SK-N-SH (cell line): ENCODE measurements around the gene CYLC2. TPM values are rescaled to one million over a fixed set of nuclear protein-coding genes. Genes with fewer than 3 reads are reported as not detected.

Source experiments
- CTCF ChIA-PET: fragments of 300-600, 350-600 bp; formaldehyde crosslinking; extraction: SDS; loops from one replicate; lab custom pipeline; 2021; lab: Yijun Ruan, JAX
- POLR2A ChIA-PET: fragments of 350-600 bp; sonication (Branson Sonifier 250); formaldehyde crosslinking; extraction: SDS; loops from one replicate; lab custom pipeline; 2020; ENCODE audit warnings: antibody characterized with exemption, inconsistent platforms; lab: Yijun Ruan, JAX
- DNase-seq: peaks from one replicate; pipeline ENCODE4 v3.0.0; 2012
- H2AFZ ChIP-seq: fragments of 200-600 bp; sonication (generic); 2 replicates; pipeline ENCODE4 v1.8.1; 2016; ENCODE audit warnings: antibody characterized with exemption, mild to moderate bottlenecking, low read depth
- H3F3A ChIP-seq: fragments of 200-600 bp; sonication (generic); replicated peaks from 2 replicates; pipeline ENCODE3; 2016; ENCODE audit warnings: antibody characterized with exemption, mild to moderate bottlenecking; ENCODE audit not compliant: insufficient read depth
- H3K27ac ChIP-seq, 2 experiments: fragments of 200-500 bp in 1 of 2; fragments of 200-600 bp in 1 of 2; sonication (Bioruptor generic) in 1 of 2; sonication (generic), shearing (Covaris generic) in 1 of 2; 2 replicates each; pipeline versions ENCODE4 v1.5.1 to v1.6.1; 2014 to 2016; ENCODE audit warnings: low read depth in 2 of 2, inconsistent platforms in 1 of 2, low read length in 1 of 2, mild to moderate bottlenecking in 1 of 2, mixed read lengths in 1 of 2
- H3K27me3 ChIP-seq: fragments of 200-600 bp; sonication (generic), shearing (Covaris generic); 2 replicates; pipeline ENCODE4 v1.6.1; 2016; ENCODE audit warnings: mixed run types; ENCODE audit not compliant: insufficient read depth
- H3K36me3 ChIP-seq, 2 experiments: fragments of 200-500 bp in 1 of 2; fragments of 200-600 bp in 1 of 2; sonication (Bioruptor generic) in 1 of 2; sonication (generic) in 1 of 2; replicated peaks in 1 of 2; 2 replicates each; pipeline versions ENCODE3 to v1.5.1; 2014 to 2016; ENCODE audit warnings: low read length in 1 of 2, mild to moderate bottlenecking in 1 of 2; ENCODE audit not compliant: insufficient read depth in 2 of 2, control insufficient read depth in 1 of 2
- H3K4me1 ChIP-seq, 2 experiments: fragments of 200-500 bp in 1 of 2; fragments of 200-600 bp in 1 of 2; sonication (Bioruptor generic) in 1 of 2; sonication (generic), shearing (Covaris generic) in 1 of 2; 2 replicates each; pipeline versions ENCODE4 v1.5.1 to v1.6.1; 2014 to 2016; ENCODE audit warnings: low read depth in 1 of 2, low read length in 1 of 2, mixed run types in 1 of 2; ENCODE audit not compliant: insufficient read depth in 2 of 2, control insufficient read depth in 1 of 2
- H3K4me2 ChIP-seq: fragments of 200-600 bp; sonication (generic), shearing (Covaris generic); 2 replicates; pipeline ENCODE4 v1.6.1; 2017; ENCODE audit warnings: mixed run types
- H3K4me3 ChIP-seq, 2 experiments: fragments of 200-500 bp in 1 of 2; fragments of 200-600 bp in 1 of 2; sonication (Bioruptor generic) in 1 of 2; sonication (generic), shearing (Covaris generic) in 1 of 2; 2 replicates each; pipeline versions ENCODE4 v1.5.1 to v1.8.1; 2014 to 2016; ENCODE audit warnings: low read depth in 2 of 2, inconsistent platforms in 1 of 2, low read length in 1 of 2, mild to moderate bottlenecking in 1 of 2, mixed read lengths in 1 of 2, moderate library complexity in 1 of 2
- H3K79me2 ChIP-seq: fragments of 200-600 bp; sonication (generic); 2 replicates; pipeline ENCODE4 v1.8.1; 2017; ENCODE audit warnings: mild to moderate bottlenecking; ENCODE audit not compliant: insufficient read depth
- H3K9ac ChIP-seq: fragments of 200-600 bp; sonication (generic); 2 replicates; pipeline ENCODE4 v1.6.1; 2017; ENCODE audit warnings: mixed run types
- H3K9me2 ChIP-seq: fragments of 200-600 bp; sonication (generic); 2 replicates; pipeline ENCODE4 v1.6.1; 2017; ENCODE audit warnings: mixed run types
- H3K9me3 ChIP-seq: fragments of 200-600 bp; sonication (generic); 2 replicates; pipeline ENCODE4 v1.6.1; 2017; ENCODE audit warnings: mixed run types, mild to moderate bottlenecking, moderate library complexity
- H4K20me1 ChIP-seq: fragments of 200-600 bp; sonication (generic); 2 replicates; pipeline ENCODE4 v1.6.1; 2017; ENCODE audit warnings: mild to moderate bottlenecking, mixed run types; ENCODE audit not compliant: insufficient read depth
- CHD2 ChIP-seq: fragments of 150-350 bp; IDR thresholded peaks from 2 replicates; pipeline ENCODE4 v1.6.1; 2018; ENCODE audit warnings: low read length; ENCODE audit not compliant: partially characterized antibody
- CTCF ChIP-seq: fragments of 200-600 bp; sonication (generic); IDR thresholded peaks from 2 replicates; pipeline ENCODE4 v1.6.1; 2017; ENCODE audit warnings: antibody characterized with exemption, mild to moderate bottlenecking, moderate library complexity
- EP300 ChIP-seq, 2 experiments: IDR thresholded peaks; 2 replicates each; pipeline versions ENCODE4 v1.4.0 to v1.6.1; 2012; ENCODE audit warnings: borderline replicate concordance in 1 of 2, low read depth in 1 of 2, low read length in 1 of 2
- EZH2phosphoT487 ChIP-seq: fragments of 200-600 bp; sonication (generic); IDR thresholded peaks from 2 replicates; pipeline ENCODE4 v1.6.1; 2017; ENCODE audit warnings: low read depth, mixed run types, mild to moderate bottlenecking, antibody characterized with exemption, moderate library complexity, borderline replicate concordance
- FOXM1 ChIP-seq: IDR thresholded peaks from 2 replicates; pipeline ENCODE4 v1.4.0; 2012; ENCODE audit warnings: low read depth, mild to moderate bottlenecking
- GABPA ChIP-seq: IDR thresholded peaks from 2 replicates; pipeline ENCODE4 v1.4.0; 2012; ENCODE audit warnings: low read depth, mild to moderate bottlenecking
- MXI1 ChIP-seq: IDR thresholded peaks from 2 replicates; pipeline ENCODE4 v1.6.1; 2012; ENCODE audit warnings: mild to moderate bottlenecking, low read depth, low read length, improper control_type of control experiment
- NFIC ChIP-seq: IDR thresholded peaks from 2 replicates; pipeline ENCODE4 v1.4.0; 2012; ENCODE audit warnings: borderline replicate concordance
- PBX3 ChIP-seq: IDR thresholded peaks from 2 replicates; pipeline ENCODE4; 2012
- RAD21 ChIP-seq: IDR thresholded peaks from 2 replicates; pipeline ENCODE4 v1.6.1; 2012; ENCODE audit warnings: mild to moderate bottlenecking, low read length
- REST ChIP-seq: IDR thresholded peaks from 2 replicates; pipeline ENCODE4 v1.6.1; 2012; ENCODE audit warnings: mild to moderate bottlenecking, low read depth, low read length, moderate library complexity
- RFX5 ChIP-seq: IDR thresholded peaks from 2 replicates; pipeline ENCODE4 v1.6.1; 2012; ENCODE audit warnings: mild to moderate bottlenecking, improper control_type of control experiment, low read length
- RXRA ChIP-seq: IDR thresholded peaks from 2 replicates; pipeline ENCODE4 v1.4.0; 2012; ENCODE audit warnings: low read depth, mild to moderate bottlenecking, borderline replicate concordance
- SIN3A ChIP-seq: IDR thresholded peaks from 2 replicates; pipeline ENCODE4 v1.6.1; 2012; ENCODE audit warnings: low read depth, mild to moderate bottlenecking, low read length, moderate library complexity, borderline replicate concordance
- SMC3 ChIP-seq: IDR thresholded peaks from 2 replicates; pipeline ENCODE4 v1.6.1; 2012; ENCODE audit warnings: low read depth, low read length, improper control_type of control experiment
- TAF1 ChIP-seq: IDR thresholded peaks from 2 replicates; pipeline ENCODE4 v1.6.1; 2012; ENCODE audit warnings: low read depth, mild to moderate bottlenecking, low read length, moderate library complexity, borderline replicate concordance
- TEAD4 ChIP-seq: IDR thresholded peaks from 2 replicates; pipeline ENCODE4 v1.4.0; 2012; ENCODE audit warnings: mild to moderate bottlenecking, borderline replicate concordance; ENCODE audit not compliant: insufficient read depth
- USF1 ChIP-seq: IDR thresholded peaks from 2 replicates; pipeline ENCODE4 v1.4.0; 2012; ENCODE audit warnings: low read depth, borderline replicate concordance
- WGBS: methylation state at CpG from one replicate; pipeline ENCODE4 v1.1.6; 2017; ENCODE audit warnings: low lambda C conversion rate; 5-methylcytosine and 5-hydroxymethylcytosine counted together
- polyA plus RNA-seq, 3 experiments: library from polyadenylated mRNA; depleted of rRNA; stranded (reverse); fragments of >200 nt; gene quantifications; 2 replicates each; pipeline ENCODE4 v1.2.3, GENCODE V29; 2012

The CYLC2 gene
- polyA plus RNA-seq, 1 of the 3 experiments (the other 2 are of a cell fraction), result not detected

- H3K36me3 ChIP-seq, result no peaks in the 10 kb centered on the region
- no peaks in the 10 kb centered on the region for H4K20me1 ChIP-seq
- H3K4me3 ChIP-seq, result no peak overlapping the region
- CTCF ChIA-PET, result interaction anchor here (0.6 kb wide), 1 partner anchor 56 kb away, joined by 3 read pairs; no protein-coding TSS in a partner anchor
- H3K9me3 ChIP-seq, result no peaks in the 10 kb centered on the region
- POLR2A ChIA-PET, result no interaction called here
- WGBS, result 16% methylated on average over 1 of the region's 1 CpG
- no peaks in the 10 kb centered on the region for H3K79me2 ChIP-seq
- H3K9ac ChIP-seq, result no peak overlapping the region
- DNase-seq, result no peak
- H3K4me2 ChIP-seq, result no peak overlapping the region
- H3K4me1 ChIP-seq, result no peaks in the 10 kb centered on the region
- H3K9me2 ChIP-seq, result no peaks in the 10 kb centered on the region
- TF ChIP-seq RXRA, result no peak
- no peak for TF ChIP-seq PBX3
- no peak for TF ChIP-seq CTCF
- no peak for TF ChIP-seq EP300 (IDR thresholded peaks at IDR 0.05; ENCODE audit: borderline replicate concordance in 1 of 2, low read depth in 1 of 2, low read length in 1 of 2)
- no peak for TF ChIP-seq USF1
- no peak for TF ChIP-seq RFX5
- no peak for TF ChIP-seq SIN3A
- no peak for TF ChIP-seq RAD21
- no peak for TF ChIP-seq TAF1
- TF ChIP-seq CHD2, result no peak
- no peak for TF ChIP-seq EZH2phosphoT487
- TF ChIP-seq, all 33 proteins: peak for 0
- H3F3A ChIP-seq, result no peaks in the 10 kb centered on the region
- no peaks in the 10 kb centered on the region for H3K27me3 ChIP-seq
- H2AFZ ChIP-seq, result no peak overlapping the region
- H3K27ac ChIP-seq, result no peak overlapping the region
Measured at GRCh38 chr9:103003689-103004088, 8.6 kb downstream of the CYLC2 start.

- ChIA-PET POLR2A (no interaction called here), CTCF (no interaction called here)
- Histone ChIP-seq H3K9me2 (no peaks in the 10 kb centered on the region), H3K9me3 (no peaks in the 10 kb centered on the region; the same call in 1 of the 2 replicates), H2AFZ (no peak overlapping the region), H3K4me2 (no peak overlapping the region)
- TF ChIP-seq RFX5 (no peak), GABPA (no peak), CTCF (no peak), MXI1 (no peak), SMC3 (no peak), RXRA (no peak), TEAD4 (no peak), REST (no peak), FOXM1 (no peak), TAF1 (no peak), NFIC (no peak)
- TF ChIP-seq, all 33 proteins: peak for 0
- Histone ChIP-seq H3K9ac (no peak overlapping the region), H3K36me3 (no peaks in the 10 kb centered on the region), H3K79me2 (no peaks in the 10 kb centered on the region), H3K27ac (no peak overlapping the region), H3F3A (no peaks in the 10 kb centered on the region), H3K4me3 (no peak overlapping the region), H3K27me3 (no peaks in the 10 kb centered on the region), H3K4me1 (no peaks in the 10 kb centered on the region), H4K20me1 (no peaks in the 10 kb centered on the region)
- WGBS, result 63% methylated on average over 3 of the region's 3 CpGs
- DNase-seq, result no peak
Measured at GRCh38 chr9:103014242-103014641, 19.1 kb downstream of the CYLC2 start.
